Stimulated activated CD4-positive, alpha-beta T cell treated with anti-CD3 and anti-CD28 coated beads, Interleukin-2, amount 100 ng/mL, for 24 hours (primary cell): ENCODE data around the gene TTC7B.

Experiments
- DNase-seq, 2 donors: peaks; one replicate each; pipeline ENCODE4 v3.0.0-alpha.2; 2020

TTC7B gene

DNA sequence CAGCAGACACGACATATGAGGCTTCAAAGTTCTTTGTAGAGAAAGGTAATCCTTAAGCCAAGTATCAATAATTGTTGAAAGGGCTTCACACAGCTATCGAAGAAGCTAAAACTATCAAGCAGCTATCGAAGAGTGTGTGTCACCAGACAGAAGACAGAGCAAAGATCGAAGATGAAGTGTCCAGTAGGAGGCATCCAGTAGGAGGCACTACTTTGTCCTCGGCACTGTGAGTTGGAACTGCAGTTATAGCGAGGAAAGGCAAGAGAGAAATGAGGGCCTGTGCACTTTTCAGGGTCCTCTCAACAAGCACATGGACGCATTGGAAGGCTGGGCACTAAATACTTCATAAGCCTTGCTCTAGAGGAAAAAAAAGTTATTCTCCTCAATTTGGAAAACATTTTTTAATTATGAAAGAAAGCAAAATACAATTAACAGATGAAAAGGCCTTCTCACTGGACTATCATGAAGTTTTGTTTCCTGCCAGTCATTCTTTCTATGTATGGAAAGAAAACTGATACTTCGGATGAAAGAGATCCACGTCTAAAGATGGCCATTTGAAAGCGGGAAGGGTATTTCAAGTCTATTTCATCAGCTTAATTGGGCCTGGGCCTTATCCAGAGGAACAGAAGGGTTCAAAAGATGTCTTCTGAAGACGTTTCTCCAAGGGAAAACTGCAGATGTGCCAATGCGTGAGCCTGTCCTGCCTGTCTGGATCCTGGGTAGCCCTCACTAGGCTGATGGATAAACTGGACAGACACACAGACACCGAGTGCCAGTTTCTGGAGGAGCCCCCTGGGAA, 244.9 kb downstream of the TTC7B start:
- DNase-seq: no peak

DNA sequence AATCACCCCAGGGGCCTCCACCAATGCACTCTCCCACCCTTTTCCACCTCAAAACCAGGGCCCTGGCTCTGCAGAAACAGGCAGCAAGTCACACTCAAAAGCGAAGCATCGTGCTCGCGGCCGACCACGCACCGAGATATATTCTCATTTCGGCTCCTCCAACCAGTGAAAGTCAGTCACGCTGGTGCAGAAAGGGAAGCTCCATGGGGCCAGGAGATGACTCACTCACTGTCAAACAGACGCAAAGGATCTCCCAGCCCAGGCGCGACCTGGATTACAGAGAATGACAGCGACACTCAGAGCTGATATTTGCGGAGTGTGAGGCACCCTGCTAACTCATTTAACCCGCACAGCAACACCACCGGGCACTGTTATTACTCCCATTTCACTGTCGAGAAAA, 245.8 kb downstream of the TTC7B start:
- no peak for DNase-seq

DNA sequence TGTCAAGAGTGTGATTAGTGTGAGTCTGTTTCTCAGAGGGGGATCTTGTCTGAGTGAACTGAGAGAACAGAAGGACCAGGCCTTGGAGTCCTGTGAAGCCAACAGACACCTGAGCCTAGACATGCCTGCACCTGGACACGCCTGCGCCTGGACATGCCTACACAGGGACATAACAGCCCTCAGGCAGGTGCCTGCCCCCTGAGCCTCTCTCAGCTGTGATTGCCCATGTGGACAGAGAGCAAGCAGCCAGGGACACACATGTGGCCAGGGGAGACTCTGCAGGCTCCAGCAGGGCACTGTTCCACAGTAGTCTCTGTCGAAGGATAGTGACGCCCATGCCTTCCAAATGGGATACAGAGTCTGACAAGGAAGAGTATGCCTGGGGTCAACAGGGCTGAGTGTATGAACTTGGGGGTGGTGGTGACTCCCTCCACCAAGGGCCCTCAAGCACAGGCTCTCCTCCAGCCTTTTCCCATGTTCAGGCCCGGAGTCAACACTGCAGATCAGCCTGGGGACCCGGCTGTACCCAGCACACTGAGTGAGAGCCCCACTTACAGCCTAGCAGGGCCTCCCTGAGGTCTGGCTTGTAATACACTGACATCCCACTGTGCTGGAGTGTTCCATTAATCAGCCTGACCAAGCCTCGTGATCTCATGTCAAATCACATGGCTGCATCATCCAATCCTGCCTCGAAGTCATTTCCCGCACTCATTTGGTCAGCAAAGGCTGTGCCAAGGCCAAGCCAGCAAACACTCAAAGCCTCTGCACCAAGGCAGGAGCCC, 246.4 kb downstream of the TTC7B start:
- DNase-seq: no peak

DNA sequence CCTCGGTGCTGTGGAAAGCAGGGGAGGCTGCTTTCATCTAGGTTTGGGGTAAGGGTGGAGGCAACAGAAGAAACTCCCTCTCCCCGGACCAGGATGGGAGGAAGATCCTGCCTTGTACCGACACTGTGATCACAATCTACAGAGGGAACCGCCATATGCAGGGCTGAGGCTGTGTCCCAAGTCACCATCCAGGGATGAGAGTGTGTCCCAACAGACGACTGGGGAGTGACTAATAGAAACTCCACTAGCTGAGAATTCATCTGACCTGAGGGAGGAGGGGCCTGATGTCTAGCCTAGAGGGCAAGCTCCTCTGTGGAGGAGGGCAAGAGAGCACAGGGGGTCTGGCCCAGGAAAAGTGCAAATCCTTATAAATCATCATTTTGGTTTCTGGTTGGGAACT, 247.0 kb downstream of the TTC7B start:
- DNase-seq: no peak

DNA sequence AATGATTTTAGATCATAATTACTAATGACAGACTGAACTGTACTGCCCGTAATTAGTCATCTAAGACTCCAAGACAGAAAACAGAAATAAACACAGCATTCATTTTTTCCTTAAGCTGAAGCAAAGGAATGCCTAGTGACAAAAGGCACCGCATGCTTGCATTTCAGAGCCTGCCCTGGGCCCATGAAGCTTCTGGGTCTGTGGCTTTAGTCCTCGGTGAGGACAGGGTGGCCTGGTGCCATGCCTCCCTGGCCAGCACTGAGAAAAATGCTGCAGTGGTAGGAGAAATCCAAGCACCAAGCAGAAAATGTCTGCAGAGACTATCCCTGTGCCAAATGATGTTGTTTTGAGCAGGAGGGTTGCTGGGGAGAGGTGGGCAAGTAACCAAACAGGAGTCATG, 247.8 kb downstream of the TTC7B start:
- DNase-seq: no peak

DNA sequence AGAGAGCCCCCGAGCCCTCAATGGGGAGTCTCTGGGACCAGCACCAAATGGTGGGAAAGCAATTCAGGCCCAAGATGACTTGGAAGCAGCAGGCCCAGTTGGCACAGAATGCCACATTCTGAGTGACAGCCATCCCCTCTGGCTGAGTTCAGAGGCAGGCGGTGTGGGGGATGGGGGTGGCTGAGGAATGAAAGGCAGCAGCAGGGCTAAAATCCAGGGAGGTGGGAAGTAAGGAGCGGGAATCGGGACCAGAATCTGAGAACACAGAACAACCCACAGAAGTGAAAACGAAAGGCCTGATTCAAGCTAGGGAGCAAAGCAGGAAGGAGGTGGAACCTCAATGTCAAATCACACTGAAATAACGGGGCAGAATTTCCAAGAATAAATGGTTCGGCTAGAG, 248.2 kb downstream of the TTC7B start:
- no peak for DNase-seq

DNA sequence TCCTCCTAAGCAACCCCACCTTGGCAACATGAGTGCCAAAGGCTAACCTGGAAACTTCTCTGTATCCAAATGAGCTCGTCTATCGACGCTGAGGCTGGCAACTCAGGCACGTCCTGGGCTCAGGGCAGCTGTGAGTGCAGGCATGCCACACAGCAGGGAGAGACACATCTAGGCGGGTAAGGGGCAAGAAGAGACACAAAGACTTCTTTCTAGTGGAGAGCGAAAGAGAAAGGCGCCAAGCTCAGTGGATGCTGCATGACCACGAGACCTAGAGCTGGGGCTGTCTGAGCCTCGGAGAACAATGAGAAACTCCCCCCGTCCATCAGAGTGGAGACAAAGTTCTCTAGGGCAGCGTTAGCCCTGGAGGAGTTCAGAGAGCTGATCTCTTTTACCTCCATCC, 249.0 kb downstream of the TTC7B start:
- DNase-seq: no peak

DNA sequence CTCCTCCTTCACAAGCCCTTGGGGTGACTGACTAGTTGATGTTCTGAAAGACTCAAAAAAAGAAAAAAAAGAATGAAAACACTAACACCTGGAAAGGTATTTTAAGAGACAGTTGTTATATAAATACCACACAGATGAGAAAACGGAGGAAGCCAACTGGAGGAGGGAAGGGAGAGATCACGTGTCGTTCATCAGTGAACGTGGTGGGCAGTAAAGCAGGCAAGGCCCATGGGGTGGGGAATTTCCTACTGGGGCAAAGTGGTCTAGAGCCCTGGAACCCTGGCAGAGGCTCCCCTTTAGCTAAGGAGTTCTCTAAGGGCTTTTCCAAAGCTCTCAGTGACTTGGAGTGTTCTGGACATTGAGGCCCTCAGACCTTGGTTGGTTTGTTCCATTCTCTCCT, 249.7 kb downstream of the TTC7B start:
- DNase-seq: no peak

DNA sequence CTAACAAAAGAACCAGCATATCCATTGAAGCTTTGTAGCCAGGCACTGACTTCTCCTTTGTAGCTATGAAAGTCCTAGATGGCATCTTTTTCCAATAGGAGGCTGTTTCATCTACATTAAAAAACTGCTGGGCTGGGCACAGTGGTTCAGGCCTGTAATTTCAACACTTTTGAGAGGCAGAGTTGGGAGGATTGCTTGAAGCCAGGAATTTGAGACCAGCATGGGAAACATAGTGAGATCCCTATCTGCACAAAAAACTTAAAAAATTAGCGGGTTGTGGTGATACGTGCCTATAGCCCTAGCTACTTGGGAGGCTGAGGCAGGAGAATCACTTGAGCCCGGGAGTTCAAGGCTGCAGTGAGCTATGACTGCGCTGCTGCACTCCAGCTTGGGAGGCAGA, 251.7 kb downstream of the TTC7B start:
- no peak for DNase-seq

DNA sequence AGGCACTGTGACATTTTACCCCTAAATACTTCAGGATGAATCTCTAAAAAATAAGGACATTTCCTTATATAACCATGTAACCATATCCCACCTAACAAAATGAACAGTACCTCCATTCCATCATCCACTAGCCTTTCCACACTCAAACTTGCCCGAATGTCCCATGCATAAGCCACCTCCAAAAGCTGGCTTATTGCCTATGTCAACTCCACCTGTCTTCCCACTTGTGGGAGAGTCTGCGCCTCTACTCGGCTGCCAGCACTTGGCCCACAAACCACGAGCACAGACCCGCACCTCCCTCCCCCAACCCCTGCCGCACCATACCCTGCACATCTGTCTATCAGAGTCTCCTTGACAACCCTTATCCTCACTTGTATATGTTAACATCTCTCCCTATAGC, 253.6 kb downstream of the TTC7B start:
- DNase-seq: no peak

DNA sequence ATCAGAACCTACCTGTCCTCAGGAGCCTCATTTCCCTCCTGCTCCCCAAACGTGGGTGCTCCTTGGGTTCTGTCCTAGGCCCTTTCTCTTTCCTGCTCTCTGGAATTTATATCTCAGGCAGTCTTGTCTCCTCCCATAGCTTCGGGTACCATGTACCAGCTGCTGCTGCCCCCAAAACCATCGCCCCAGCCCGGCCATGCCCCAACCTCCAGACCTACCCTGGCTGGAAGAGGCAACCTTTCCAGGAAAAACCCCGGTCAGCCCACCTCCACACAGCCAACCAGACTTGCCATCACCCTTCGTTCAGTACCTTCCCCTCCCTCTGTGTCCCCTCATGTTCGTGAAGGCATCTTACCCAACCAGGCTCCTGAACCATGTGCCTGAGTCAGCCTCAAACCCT, 254.3 kb downstream of the TTC7B start:
- DNase-seq: no peak

DNA sequence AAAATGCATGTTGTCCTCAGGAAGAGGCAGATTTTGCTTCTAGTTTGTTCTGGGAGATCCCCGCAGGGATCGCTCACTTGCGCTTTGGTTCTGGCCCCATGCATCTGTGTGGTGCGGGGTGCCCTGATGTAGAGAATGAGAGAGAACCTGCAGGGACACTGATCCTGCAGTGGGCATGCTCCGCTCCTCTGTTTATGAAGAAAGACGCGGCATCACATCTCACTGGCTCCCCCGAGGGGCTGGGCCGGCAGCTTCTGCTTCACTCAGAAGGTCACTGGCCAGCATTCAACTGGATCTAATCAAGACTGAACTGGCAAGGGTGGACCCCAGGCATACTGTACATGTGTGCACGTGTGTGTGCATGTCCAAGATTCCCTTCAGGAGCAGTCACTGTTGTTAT, 255.2 kb downstream of the TTC7B start:
- no peak for DNase-seq

DNA sequence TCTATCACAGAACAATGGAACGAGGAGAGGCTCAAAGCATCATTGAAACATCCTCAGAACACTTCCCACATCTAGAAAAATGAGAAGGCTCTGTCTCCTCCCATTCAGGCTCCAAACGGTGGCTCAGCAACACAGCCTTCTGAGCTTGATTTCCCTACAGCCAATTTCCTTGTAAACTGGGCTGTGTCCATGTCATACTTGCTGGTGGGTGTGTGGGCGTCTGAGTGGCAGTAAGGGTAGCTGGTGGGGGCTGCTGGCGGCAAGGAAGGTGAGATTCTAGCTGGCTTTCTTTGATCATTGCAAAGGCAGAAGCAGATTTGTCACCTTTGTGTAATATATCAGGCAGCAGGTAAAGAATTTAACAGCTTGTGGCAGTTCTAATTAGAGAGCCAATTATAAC, 255.7 kb downstream of the TTC7B start:
- DNase-seq: no peak

DNA sequence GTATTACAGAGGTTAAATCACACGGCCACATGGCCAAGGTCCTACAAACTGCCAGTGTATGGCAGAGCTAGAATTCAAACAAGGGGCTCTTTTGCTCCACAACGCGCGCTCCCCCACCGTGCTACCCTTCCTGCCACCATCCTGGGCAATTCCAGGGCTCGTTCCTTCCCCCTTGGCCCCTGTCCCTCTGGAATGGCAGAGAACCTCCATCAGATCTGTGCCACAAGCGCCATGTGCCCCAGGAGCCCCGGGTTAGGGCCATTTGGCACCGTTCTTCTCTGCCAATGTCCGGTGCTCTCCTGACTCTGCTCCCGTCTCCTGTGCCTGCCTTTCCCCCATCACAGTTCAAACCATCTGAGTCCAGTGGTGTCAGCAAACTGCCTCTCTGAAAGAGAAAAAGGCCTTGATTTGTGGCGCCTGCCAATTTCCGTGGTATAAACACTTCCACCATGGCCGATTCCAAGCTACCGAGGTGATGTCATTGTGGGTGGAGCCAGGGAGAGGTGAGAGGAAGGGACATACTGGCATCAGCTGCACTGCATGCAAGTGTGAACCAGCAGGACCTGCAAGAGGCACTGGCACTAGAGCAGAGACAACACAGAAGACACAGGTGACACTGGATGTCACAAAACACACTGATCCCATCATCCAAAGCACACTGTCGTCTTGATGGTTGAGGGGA, 256.3 kb downstream of the TTC7B start:
- DNase-seq: no peak

DNA sequence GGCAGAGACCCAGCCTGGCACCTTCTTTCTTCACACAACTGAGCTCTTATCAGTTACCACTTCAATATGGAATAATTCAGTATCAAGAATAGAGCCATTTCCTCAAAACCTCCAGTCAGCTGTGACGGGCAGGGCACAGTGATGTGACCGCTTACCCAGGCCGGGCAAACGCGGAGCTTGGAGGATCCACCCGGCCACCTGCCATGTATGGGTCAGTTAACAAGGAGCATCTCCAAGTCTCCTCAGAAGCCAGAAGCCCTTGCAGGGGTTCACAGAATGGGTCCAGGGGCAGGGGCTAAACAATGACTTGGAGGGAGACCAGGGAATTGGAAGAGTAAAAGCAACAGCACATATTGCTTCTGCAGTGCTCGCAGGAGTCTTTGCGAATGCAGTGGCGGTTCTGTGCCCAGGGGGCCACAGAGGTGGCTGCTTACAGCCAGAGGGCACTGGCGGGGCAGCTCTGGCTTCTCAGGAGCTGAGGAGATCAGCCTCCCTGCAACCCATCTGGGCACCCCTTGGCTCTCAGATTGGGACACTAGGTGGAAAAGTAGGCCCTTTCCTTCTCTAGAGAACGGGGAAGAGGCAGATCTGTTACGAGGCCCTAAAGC, 257.1 kb downstream of the TTC7B start:
- DNase-seq: no peak

DNA sequence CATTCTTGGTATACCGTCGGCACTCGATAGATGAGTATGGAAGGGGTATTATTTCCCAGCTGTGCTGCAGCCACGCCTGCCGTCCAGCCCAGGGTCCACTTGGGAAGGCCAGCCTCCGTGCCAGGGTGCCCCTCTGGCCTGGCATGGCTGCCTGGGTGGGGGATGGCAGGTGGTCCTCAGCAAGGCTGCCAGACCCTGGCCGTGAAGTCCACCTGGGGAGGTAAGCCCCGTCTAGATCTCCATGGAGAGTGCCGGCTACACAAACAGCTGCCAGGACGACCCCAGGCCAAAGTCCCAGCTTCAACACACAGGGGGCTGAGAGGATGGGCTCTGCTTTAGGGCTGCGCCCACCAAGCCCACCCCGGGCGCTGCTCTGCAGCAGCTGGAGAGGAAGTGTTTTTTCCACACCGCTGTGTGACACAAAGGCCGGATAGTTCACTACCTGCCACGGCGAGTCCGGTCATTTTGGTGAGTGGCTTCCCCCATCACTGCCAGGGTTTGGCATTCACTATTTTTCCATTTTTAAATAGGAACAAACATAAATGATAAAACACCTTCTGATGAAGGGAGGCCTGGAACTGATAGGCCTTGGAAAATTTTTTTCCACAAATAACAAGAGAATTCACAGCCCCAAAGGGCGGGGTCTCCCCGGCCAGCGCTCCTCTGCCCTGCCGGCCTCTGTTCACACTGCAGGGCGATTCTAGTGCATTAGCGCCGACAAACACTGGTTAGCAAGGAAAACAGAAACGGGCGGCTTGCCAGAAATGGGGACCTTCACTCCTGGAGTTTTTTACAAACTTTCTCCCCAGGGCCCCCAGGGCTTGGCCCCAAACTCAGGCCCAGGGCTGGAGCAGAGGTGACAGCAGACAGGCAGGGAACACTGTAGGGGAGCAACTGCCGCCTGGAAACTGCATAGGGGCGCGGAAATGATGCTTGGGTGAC, 257.9 kb downstream of the TTC7B start:
- DNase-seq: no peak

DNA sequence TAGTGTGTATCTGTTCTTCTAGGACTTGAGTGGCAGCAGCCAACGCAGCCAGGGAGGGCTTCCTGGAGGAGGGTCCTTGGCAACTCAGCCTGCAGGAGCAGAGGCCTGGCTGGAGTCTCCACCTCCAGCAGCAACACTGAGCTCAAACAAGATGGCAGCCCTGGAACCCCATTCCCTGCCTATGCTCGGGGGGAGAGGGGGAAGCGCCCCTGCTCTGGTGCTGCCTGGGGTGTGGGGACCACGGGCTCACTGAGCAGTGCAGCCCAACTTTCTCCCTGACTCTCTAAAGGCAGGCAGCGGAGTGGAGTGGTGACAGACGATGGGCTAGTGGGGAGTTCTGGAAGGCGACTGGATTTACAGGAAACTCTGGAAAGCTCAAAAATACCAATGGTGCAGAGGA, 258.7 kb downstream of the TTC7B start:
- no peak for DNase-seq

DNA sequence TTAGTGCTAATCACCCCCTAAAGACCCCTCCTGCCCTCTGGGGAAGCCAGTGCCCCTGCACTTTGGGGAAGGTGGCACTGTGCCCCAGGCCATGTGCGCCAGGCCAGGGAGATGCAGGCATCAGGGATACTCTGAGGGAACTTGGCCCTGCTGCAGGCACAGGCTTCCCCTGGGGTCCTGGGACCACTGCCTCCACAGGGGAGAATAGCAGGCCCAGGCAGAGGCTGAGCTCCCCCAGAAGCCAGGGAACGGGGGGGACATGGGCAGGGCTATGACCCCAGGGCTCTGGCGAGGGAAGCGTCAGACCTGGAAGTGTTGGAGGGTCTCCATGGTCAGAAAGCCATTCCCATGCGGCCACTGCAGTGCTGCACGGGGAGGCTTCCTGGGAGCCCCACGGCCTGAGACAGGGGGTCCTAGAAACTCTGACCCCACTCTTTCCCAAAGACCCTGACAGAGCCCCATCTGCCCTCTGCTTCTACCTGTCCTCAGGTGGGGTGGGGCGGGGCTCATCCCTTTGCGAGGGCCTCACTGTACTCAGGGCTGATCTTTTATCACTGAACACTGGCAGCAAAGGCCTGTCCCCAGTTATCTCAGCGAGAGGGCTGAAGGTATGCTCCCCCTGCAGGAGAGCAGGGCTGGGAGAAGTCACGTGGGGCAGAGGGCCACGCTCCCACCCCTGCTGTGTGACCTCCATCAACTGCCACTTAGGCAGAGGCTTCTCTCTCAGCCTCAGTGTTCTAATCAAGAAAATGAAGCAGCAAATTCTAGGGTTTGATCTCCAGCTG, 259.4 kb downstream of the TTC7B start:
- no peak for DNase-seq

DNA sequence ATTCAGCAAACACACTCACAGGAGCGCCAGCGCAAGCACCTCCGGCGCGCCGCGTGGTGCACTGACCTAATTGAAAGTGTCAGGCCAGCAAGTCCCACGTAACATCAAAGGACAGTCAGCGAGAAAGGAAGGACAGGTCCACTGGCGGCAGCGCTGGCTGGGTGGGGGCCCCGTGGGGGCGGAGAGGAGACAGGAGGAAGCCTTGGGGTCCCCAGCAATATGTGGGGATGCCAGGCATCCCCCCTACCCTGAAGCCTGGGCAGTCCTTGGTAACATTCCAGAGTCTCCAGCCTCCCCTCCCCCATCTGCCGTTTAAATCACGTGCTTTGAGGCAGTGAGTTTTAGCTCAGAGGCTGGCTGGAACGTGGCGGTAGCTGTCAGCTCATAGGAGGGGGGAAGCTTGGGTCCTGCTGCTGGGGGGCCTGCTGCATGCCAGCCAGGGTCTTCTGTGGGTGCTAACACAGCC, 260.2 kb downstream of the TTC7B start:
- DNase-seq: no peak

DNA sequence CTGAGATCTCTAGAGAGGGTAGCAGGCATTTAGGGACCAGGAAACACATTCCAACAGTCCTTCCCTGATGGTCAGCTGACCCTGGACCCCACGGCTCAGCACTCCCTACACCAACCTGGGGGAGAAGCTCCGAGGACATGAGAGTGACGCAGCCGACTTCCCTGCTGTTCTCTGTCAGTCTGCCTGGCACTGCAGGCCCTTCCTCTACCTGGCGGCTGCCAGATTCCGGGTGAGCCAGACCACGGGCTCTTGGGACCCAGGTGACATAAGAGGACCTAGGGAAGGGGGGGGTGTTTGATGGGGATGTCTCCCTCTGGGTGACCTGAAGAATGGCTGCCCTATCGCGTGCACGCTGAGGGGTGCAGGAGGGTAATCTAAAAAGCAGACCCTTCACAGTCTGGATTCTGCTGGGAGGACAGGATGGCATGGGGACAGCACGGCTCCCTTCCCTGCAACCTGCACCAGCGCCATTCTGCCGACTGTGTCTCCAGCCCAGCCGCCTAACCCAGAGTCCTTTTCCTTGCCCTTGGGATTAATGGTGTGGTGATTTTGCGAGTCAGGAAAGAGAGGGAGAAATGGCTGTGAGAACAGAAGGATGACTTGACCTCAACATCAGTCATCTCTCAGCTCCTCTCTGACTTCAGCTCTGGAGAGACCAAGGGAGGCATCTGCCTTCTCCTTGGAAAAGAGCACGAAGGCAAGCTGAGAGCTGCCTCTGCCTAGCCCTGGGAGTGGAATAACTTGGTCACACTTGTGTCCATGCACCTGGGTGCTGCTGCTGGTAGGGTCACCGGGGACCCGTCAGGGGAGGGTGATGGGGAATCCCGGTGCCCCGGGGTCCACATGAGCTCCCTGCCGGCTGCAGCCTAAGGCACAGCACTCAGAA, 260.9 kb downstream of the TTC7B start:
- no peak for DNase-seq
